K562 (cell line): ENCODE results near the gene LEUTX. TPM values are rescaled to one million over a fixed set of nuclear protein-coding genes. Genes with fewer than 3 reads are reported as not detected.

ENCODE experiments used
- FOXA3 ChIP-seq, 2 experiments: fragments of 450-650 bp in 1 of 2; sonication (generic) in 1 of 2; formaldehyde crosslinking; IDR thresholded peaks in 1 of 2; conservative IDR thresholded peaks in 1 of 2; 2 replicates each; pipeline versions ENCODE4 v1.4.0 to v1.8.0; 2020 to 2022; ENCODE audit warnings: mild to moderate bottlenecking in 2 of 2, missing genetic modification reagents in 1 of 2
- HOMEZ ChIP-seq: fragments of 250-450 bp; sonication (Bioruptor Pico); IDR thresholded peaks from 2 replicates; pipeline ENCODE4 v1.4.0; 2020; ENCODE audit warnings: mild to moderate bottlenecking, moderate library complexity
- SMARCC2 ChIP-seq: fragments of 450-650 bp; IDR thresholded peaks from 2 replicates; pipeline ENCODE4 v1.6.1; 2017; ENCODE audit warnings: antibody characterized with exemption, moderate library complexity, mild to moderate bottlenecking, low read depth
- THAP7 ChIP-seq: fragments of 250-450 bp; sonication (Bioruptor Pico); IDR thresholded peaks from 2 replicates; pipeline ENCODE4 v1.5.0; 2021
- ZBTB17 ChIP-seq: fragments of 450-650 bp; formaldehyde crosslinking; IDR thresholded peaks from 2 replicates; pipeline ENCODE4 v1.4.0; 2020; ENCODE audit warnings: mild to moderate bottlenecking
- ZBTB7A ChIP-seq: IDR thresholded peaks from 2 replicates; pipeline ENCODE4 v1.6.1; 2011; ENCODE audit warnings: low read depth, mild to moderate bottlenecking, low read length, moderate library complexity, borderline replicate concordance; ENCODE audit not compliant: control insufficient read depth
- ZBTB8A ChIP-seq: fragments of 450-650 bp; IDR thresholded peaks from 2 replicates; pipeline ENCODE4 v1.6.1; 2018; ENCODE audit warnings: mild to moderate bottlenecking, moderate library complexity; ENCODE audit not compliant: partially characterized antibody
- ZNF212 ChIP-seq: fragments of 450-650 bp; formaldehyde crosslinking; IDR thresholded peaks from 2 replicates; pipeline ENCODE4 v1.4.0; 2020; ENCODE audit warnings: mild to moderate bottlenecking
- polyA plus RNA-seq, 8 experiments: library from polyadenylated mRNA; depleted of rRNA in 4 of 8; stranded (reverse) in 5 of 8; unstranded in 3 of 8; fragments of >200 nt; fragmentation: Nextera tagmentation in 2 of 8; fragmentation: Illumina TruSeq in 1 of 8; extraction: Ambion mirVana in 2 of 8; extraction: Trizol in 1 of 8; gene quantifications; 2 replicates each; pipeline versions ENCODE4 v1.2.1 to v1.2.3, GENCODE V29; 2011 to 2014; ENCODE audit warnings: inconsistent platforms in 1 of 8, missing spikeins in 1 of 8
- total RNA-seq, 7 experiments: library from RNA; depleted of rRNA in 6 of 7; stranded (reverse); fragments of >200 nt in 6 of 7; fragmentation: Illumina TruSeq in 2 of 7; extraction: Trizol in 2 of 7; gene quantifications; 2 replicates each; pipeline versions ENCODE4 v1.2.1 to v1.2.3, GENCODE V29; 2011 to 2021; ENCODE audit warnings: low replicate concordance in 1 of 7
- TF ChIP-seq, protein P1 (sequence below): IDR thresholded peaks from 2 replicates; pipeline ENCODE4 v1.6.1; 2011; ENCODE audit warnings: borderline replicate concordance, low read depth, mild to moderate bottlenecking, moderate library complexity, low read length; ENCODE audit not compliant: insufficient read depth, poor library complexity, severe bottlenecking
- TF ChIP-seq, protein P2 (sequence below), 2 experiments: fragments of 450-650 bp; IDR thresholded peaks; 2 replicates each; pipeline ENCODE4 v1.6.1; 2016; ENCODE audit warnings: mild to moderate bottlenecking in 2 of 2, borderline replicate concordance in 1 of 2, low read depth in 1 of 2, moderate library complexity in 1 of 2

The LEUTX gene
- total and polyA plus RNA-seq, 9 of the 15 experiments (the other 6 are each of a cell fraction or from before 2014, with no cell fraction given), result not detected

DNA sequence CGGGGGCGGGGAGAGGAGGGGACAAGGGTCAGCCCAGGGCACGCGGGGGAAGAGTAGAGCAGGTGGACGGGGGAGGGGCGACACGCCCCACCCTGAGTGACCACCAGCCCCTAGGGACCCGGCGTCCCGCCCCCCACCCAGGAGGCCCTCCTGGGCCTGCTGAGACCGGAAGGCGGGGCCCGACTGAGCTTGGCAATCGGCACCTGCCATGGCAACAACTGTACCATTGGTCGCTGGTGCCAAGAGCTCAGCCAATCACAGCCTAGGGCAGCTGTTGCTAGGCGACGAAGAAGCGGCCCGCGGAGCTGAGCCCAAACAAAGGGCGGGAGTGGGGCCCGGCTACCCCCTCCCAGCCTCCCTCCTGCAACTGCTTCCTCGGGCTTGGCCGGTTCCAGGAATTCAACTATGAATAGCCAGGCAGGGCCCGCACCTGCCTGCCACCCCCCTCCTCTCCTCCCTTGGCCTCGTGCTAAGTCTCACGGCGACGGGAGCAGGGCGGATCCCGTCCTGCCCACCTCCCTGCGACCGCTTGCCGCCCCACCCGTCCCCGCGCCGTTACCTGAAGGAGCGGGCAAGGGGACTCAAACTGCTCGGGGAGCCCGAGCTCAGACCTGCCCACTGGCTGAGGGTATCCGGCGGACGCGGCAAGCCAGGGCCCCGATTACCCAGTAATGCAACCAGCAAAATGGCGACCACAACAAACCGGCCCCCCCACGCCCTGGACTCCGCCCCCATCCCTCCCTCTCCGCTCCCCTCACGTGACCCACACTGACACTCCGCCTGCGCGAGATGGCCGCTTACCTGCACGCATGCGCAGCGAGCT is 55.0 kb downstream of the LEUTX start, which contains the start of gene DYRK1B (continued):
- TF ChIP-seq HOMEZ (CRISPR knock-in tag) (no peak), SMARCC2 (no peak), THAP7 (CRISPR knock-in tag) (0 out of 2 replicates have a peak, but pooled peaks have one; percentile 31), ZBTB7A (peak; percentile 73; the same call in 1 of the 2 replicates), ZBTB17 (CRISPR knock-in tag) (no peak), ZBTB8A (no peak), FOXA3 (CRISPR knock-in tag; conservative IDR thresholded peaks at IDR 0.05 in 1 of 2, IDR thresholded peaks at IDR 0.05 in 1 of 2) (no peak), ZNF212 (CRISPR knock-in tag) (no peak)
- TF ChIP-seq, protein P1, sequence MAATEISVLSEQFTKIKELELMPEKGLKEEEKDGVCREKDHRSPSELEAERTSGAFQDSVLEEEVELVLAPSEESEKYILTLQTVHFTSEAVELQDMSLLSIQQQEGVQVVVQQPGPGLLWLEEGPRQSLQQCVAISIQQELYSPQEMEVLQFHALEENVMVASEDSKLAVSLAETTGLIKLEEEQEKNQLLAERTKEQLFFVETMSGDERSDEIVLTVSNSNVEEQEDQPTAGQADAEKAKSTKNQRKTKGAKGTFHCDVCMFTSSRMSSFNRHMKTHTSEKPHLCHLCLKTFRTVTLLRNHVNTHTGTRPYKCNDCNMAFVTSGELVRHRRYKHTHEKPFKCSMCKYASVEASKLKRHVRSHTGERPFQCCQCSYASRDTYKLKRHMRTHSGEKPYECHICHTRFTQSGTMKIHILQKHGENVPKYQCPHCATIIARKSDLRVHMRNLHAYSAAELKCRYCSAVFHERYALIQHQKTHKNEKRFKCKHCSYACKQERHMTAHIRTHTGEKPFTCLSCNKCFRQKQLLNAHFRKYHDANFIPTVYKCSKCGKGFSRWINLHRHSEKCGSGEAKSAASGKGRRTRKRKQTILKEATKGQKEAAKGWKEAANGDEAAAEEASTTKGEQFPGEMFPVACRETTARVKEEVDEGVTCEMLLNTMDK, result no peak
- TF ChIP-seq, protein P2, sequence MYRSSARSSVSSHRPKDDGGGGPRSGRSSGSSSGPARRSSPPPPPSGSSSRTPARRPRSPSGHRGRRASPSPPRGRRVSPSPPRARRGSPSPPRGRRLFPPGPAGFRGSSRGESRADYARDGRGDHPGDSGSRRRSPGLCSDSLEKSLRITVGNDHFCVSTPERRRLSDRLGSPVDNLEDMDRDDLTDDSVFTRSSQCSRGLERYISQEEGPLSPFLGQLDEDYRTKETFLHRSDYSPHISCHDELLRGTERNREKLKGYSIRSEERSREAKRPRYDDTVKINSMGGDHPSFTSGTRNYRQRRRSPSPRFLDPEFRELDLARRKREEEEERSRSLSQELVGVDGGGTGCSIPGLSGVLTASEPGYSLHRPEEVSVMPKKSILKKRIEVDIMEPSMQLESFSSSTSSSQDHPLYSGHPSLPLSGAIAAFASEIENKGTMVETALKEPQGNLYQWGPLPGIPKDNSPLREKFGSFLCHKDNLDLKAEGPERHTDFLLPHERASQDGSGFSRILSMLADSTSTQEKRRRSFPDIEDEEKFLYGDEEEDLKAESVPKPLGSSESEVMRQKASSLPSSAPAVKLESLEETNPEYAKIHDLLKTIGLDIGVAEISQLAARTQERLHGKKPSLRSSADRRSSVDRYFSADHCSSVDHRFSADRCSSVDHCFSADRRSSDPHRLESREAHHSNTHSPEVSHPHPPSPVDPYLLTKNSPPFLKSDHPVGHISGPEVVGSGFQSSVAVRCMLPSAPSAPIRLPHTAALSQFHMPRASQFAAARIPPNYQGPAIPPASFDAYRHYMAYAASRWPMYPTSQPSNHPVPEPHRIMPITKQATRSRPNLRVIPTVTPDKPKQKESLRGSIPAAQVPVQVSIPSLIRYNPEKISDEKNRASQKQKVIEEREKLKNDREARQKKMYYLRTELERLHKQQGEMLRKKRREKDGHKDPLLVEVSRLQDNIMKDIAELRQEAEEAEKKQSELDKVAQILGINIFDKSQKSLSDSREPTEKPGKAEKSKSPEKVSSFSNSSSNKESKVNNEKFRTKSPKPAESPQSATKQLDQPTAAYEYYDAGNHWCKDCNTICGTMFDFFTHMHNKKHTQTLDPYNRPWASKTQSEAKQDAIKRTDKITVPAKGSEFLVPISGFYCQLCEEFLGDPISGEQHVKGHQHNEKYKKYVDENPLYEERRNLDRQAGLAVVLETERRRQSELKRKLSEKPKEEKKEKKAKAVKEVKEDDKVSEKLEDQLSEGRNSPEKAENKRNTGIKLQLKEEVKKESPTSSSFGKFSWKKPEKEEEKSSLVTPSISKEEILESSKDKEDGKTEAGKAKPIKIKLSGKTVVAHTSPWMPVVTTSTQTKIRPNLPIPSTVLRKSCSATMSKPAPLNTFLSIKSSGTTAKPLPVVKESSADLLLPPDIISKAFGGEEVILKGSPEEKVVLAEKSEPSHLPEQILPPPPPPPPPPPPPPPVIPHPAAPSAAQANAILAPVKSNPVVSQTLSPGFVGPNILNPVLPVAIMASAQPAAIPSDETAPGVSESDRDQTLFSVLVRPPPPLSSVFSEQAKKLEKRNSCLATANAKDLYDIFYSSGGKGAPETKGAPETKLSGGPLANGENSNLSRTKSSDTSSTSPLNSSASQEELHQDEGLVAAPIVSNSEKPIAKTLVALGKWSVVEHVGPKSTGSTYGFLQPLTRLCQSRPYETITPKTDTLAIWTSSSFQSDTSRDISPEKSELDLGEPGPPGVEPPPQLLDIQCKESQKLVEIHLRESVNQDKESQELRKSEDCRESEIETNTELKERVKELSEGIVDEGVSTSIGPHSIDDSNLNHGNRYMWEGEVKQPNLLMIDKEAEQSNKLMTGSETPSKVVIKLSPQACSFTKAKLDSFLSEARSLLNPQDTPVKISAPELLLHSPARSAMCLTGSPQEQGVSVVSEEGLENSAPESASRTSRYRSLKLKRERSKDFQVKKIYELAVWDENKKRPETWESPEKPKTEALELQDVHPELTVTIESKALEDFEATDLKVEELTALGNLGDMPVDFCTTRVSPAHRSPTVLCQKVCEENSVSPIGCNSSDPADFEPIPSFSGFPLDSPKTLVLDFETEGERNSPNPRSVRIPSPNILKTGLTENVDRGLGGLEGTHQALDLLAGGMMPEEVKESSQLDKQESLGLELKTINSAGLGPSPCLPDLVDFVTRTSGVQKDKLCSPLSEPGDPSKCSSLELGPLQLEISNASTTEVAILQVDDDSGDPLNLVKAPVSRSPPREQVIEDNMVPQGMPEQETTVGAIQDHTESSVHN (IDR thresholded peaks at IDR 0.05; ENCODE audit: borderline replicate concordance in 1 of 2, low read depth in 1 of 2), result no peak
